Prostate gland (tissue), 2 donors: ENCODE results near the gene ARMC9. TPM values are rescaled to one million over a fixed set of nuclear protein-coding genes. Genes with fewer than 3 reads are reported as not detected.

Source experiments
- DNase-seq: peaks from one replicate; pipeline ENCODE4 v3.0.0-alpha.2; 2019; ENCODE audit warnings: low spot score
- H3K27ac ChIP-seq, 2 donors: fragments of 200-600 bp; sonication (generic); 2 replicates each; pipeline ENCODE4 v1.5.1; 2017 to 2019
- H3K27me3 ChIP-seq: fragments of 200-600 bp; sonication (generic); replicated peaks from 2 replicates; pipeline ENCODE4 v1.5.1; 2019; ENCODE audit not compliant: insufficient read depth
- H3K36me3 ChIP-seq, 2 donors: fragments of 200-600 bp; sonication (generic); 1 replicate in 1 of 2; 2 replicates in 1 of 2; pipeline versions ENCODE4 v1.5.1 to v1.8.1; 2017 to 2019
- H3K4me1 ChIP-seq: fragments of 200-600 bp; sonication (generic); replicated peaks from 2 replicates; pipeline ENCODE4 v1.5.1; 2019
- H3K4me3 ChIP-seq, 2 donors: fragments of 200-600 bp; sonication (generic); 2 replicates each; pipeline ENCODE4 v1.5.1; 2017 to 2019
- H3K9me3 ChIP-seq: fragments of 200-600 bp; sonication (generic); 2 replicates; pipeline ENCODE4 v1.5.1; 2017
- POLR2A ChIP-seq: fragments of 450-650 bp; IDR thresholded peaks from one replicate; pipeline ENCODE4 v1.6.1; 2016; ENCODE audit warnings: antibody characterized with exemption, mild to moderate bottlenecking
- POLR2AphosphoS5 ChIP-seq: sonication (generic); formaldehyde crosslinking; IDR thresholded peaks from one replicate; pipeline ENCODE4 v1.6.1; 2017; ENCODE audit warnings: antibody characterized with exemption
- WGBS: methylation state at CpG from one replicate; pipeline ENCODE4 v1.1.5; 2018; 5-methylcytosine and 5-hydroxymethylcytosine counted together
- intact Hi-C: fragments of 100-400 bp; cut with DNase I; formaldehyde crosslinking; loops from one replicate; pipeline ENCODE4 v1.14.2; 2022
- total RNA-seq, 2 donors: library from RNA; depleted of rRNA; stranded (reverse); fragments of >200 nt; gene quantifications; one replicate each; pipeline ENCODE4 v1.1.0, GENCODE V29; 2016
- TF ChIP-seq, protein P1 (sequence below), 4 experiments: fragments of 200-600 bp in 2 of 4; fragments of 450-650 bp in 2 of 4; sonication (generic) in 2 of 4; IDR thresholded peaks; 1 replicate in 3 of 4; 2 replicates in 1 of 4; pipeline ENCODE4 v1.5.1; 2016 to 2019; ENCODE audit warnings: antibody characterized with exemption in 4 of 4, mild to moderate bottlenecking in 2 of 4, moderate library complexity in 2 of 4

The ARMC9 gene
- total RNA-seq, 2 donors from 2014 or later = 11.3 to 40.0 TPM

DNA sequence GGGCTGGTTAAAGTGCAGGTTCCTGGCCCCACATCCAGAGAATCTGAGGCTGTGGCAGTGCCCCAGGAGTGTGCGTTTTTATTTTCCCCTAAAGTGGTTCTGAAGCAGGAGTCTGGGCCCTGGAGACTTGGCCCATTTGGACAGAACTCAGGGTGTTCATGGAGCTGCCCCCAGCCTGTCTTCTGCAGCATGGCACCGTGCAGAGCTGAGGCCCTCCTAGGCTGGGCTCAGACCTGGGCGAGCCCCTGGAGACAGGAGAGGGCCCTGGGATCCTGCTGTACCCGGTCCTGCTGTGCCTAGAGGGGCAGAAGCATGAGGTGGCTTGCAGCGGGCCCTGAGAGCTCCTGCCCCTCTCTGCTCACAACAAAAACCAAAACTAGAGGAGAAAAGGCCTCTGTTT is 138.3 kb downstream of the ARMC9 start:
- H3K4me1 ChIP-seq = no peaks in the 10 kb centered on the region
- 87% methylated on average over 5 of the region's 5 CpGs for WGBS
- H3K27me3 ChIP-seq = no peaks in the 10 kb centered on the region
- H3K36me3 ChIP-seq = no peaks in the 10 kb centered on the region
- H3K4me3 ChIP-seq = no peak overlapping the region
- intact Hi-C loops = no loop called here
- no peak overlapping the region for H3K27ac ChIP-seq
- DNase-seq = no peak
- H3K9me3 ChIP-seq = no peaks in the 10 kb centered on the region
- TF ChIP-seq, protein P1, sequence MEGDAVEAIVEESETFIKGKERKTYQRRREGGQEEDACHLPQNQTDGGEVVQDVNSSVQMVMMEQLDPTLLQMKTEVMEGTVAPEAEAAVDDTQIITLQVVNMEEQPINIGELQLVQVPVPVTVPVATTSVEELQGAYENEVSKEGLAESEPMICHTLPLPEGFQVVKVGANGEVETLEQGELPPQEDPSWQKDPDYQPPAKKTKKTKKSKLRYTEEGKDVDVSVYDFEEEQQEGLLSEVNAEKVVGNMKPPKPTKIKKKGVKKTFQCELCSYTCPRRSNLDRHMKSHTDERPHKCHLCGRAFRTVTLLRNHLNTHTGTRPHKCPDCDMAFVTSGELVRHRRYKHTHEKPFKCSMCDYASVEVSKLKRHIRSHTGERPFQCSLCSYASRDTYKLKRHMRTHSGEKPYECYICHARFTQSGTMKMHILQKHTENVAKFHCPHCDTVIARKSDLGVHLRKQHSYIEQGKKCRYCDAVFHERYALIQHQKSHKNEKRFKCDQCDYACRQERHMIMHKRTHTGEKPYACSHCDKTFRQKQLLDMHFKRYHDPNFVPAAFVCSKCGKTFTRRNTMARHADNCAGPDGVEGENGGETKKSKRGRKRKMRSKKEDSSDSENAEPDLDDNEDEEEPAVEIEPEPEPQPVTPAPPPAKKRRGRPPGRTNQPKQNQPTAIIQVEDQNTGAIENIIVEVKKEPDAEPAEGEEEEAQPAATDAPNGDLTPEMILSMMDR (IDR thresholded peaks at IDR 0.05) = no peak
- TF ChIP-seq POLR2A = no peak
- no peak for TF ChIP-seq POLR2AphosphoS5

DNA sequence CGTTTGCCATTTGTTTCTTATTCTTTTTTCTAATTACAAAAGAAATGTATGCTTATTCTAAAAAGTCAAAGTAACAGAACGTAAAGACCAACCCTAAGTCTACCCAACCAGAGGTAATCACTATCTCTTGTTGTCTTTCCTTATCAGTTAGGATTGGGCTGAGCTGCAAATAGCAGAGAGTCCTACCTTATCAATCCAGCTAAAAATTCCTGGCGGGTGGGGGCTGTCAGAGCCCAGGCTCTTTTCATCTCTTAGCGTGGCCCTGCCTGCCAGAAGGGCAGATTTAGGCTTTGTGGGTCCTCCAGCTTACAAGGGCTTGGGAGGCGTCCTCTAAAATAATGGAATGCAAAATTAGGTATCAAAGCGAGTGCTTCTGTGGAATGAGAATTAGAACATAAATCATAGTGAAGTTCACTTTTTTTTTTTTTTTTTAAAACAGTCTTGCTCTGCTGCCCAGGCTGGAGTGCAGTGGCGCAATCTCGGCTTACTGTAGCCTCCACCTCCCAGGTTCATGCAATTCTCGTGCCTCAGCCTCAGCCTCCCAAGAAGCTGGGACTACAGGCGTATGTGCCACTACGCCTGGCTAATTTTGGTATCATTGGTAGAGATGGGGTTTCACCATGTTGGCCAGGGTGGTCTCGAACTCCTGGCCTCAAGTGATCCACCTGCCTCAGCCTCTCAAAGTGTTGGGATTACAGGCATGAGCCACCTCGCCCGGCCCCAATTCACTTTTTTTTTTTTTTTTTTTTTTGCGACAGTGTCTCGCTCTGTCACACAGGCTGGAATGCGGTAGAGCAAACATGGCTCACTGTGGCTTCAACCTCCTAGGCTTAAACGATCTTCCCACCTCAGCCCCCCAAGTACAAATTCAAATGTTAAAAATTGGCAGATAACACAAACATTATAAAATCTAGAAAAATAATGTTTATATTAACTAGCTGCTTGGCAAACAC is 139.7 kb downstream of the ARMC9 start:
- DNase-seq = no peak
- no peak overlapping the region for H3K27ac ChIP-seq
- H3K27me3 ChIP-seq = no peaks in the 10 kb centered on the region
- no peaks in the 10 kb centered on the region for H3K4me1 ChIP-seq
- WGBS = 86% methylated on average over 18 of the region's 18 CpGs
- no peak overlapping the region for H3K4me3 ChIP-seq
- TF ChIP-seq, protein P1 (IDR thresholded peaks at IDR 0.05) = no peak
- TF ChIP-seq POLR2AphosphoS5 (no peak), POLR2A (no peak)
- H3K36me3 ChIP-seq = no peaks in the 10 kb centered on the region
- H3K9me3 ChIP-seq = no peaks in the 10 kb centered on the region
- intact Hi-C loops = no loop called here

- intact Hi-C loops = no loop called here
- no peaks in the 10 kb centered on the region for H3K27me3 ChIP-seq
- DNase-seq = no peak
- no peaks in the 10 kb centered on the region for H3K9me3 ChIP-seq
- TF ChIP-seq POLR2AphosphoS5 (no peak), POLR2A (no peak)
- TF ChIP-seq, protein P1 (IDR thresholded peaks at IDR 0.05) = no peak
- WGBS = 92% methylated on average over 4 of the region's 4 CpGs
- H3K27ac ChIP-seq = no peak overlapping the region
- no peaks in the 10 kb centered on the region for H3K36me3 ChIP-seq
- H3K4me1 ChIP-seq = no peaks in the 10 kb centered on the region
- H3K4me3 ChIP-seq = no peak overlapping the region
These were observed 140.9 kb downstream of the ARMC9 start for GRCh38 chr2:231339316-231339715.

GRCh38 chr2:231341100-231341499 is 142.7 kb downstream of the ARMC9 start:
- no peaks in the 10 kb centered on the region for H3K36me3 ChIP-seq
- WGBS = 100% methylated on average over 2 of the region's 2 CpGs
- no peaks in the 10 kb centered on the region for H3K4me1 ChIP-seq
- no peaks in the 10 kb centered on the region for H3K9me3 ChIP-seq
- H3K27ac ChIP-seq = no peak overlapping the region
- no peak for TF ChIP-seq POLR2A
- TF ChIP-seq, protein P1 (IDR thresholded peaks at IDR 0.05) = no peak
- no peak for DNase-seq
- H3K4me3 ChIP-seq = no peak overlapping the region
- no peaks in the 10 kb centered on the region for H3K27me3 ChIP-seq
- intact Hi-C loops = no loop called here
